ENCODE data around the gene WDTC1. TPM values are rescaled to one million over a fixed set of nuclear protein-coding genes. Genes with fewer than 3 reads are reported as not detected.

WDTC1 gene
- total RNA-seq, 1 donor from 2014 or later = 61.1 TPM

DNA sequence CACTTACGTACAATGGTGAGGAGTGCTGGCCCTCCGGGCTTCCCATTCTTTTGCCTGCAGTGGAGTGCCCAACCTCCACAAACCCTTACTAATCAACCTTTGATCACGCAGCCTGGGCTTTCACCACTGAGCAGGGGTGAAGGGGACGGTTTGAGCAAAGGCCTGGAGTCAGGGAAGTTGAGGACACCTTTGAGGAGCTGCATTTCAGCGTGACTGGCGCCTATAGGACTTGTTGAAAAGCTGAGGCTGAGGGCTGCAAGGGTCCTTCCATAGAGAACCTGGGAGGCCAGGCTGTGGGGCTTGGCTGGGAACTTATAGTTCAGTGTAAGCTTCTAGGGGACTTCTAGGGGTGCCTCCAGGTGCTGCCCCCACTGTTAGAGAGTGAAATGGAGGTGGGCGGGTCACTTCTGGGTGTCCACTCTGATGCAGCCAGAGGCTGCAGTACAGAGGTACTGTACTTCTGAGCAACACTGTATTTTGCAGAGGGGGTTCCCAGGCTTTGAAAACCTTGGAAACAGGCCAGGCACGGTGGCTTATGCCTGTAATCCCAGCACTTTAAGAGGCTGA, 117.2 kb downstream of the WDTC1 start:
- Histone ChIP-seq H3K27me3 (ENCODE audit: low read depth) (no peaks in the 10 kb centered on the region), H3K27ac (replicated peaks) (peak overlapping the region; percentile 63), H3K9me3 (replicated peaks) (no peaks in the 10 kb centered on the region), H3K4me3 (peak overlapping the region; percentile 69), H3K36me3 (peaks cover 38% of the 10 kb centered on the region), H3K4me1 (peaks cover 29% of the 10 kb centered on the region)
- no peak for DNase-seq
- intact Hi-C loops (cut with micrococcal nuclease) = no loop called here
- TF ChIP-seq, protein P1, sequence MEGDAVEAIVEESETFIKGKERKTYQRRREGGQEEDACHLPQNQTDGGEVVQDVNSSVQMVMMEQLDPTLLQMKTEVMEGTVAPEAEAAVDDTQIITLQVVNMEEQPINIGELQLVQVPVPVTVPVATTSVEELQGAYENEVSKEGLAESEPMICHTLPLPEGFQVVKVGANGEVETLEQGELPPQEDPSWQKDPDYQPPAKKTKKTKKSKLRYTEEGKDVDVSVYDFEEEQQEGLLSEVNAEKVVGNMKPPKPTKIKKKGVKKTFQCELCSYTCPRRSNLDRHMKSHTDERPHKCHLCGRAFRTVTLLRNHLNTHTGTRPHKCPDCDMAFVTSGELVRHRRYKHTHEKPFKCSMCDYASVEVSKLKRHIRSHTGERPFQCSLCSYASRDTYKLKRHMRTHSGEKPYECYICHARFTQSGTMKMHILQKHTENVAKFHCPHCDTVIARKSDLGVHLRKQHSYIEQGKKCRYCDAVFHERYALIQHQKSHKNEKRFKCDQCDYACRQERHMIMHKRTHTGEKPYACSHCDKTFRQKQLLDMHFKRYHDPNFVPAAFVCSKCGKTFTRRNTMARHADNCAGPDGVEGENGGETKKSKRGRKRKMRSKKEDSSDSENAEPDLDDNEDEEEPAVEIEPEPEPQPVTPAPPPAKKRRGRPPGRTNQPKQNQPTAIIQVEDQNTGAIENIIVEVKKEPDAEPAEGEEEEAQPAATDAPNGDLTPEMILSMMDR (IDR thresholded peaks at IDR 0.05; ENCODE audit: borderline replicate concordance) = no peak

GRCh38 chr1:27353166-27353565, 118.7 kb downstream of the WDTC1 start:
- intact Hi-C loops (cut with micrococcal nuclease) = no loop called here
- Histone ChIP-seq H3K9me3 (replicated peaks) (no peaks in the 10 kb centered on the region), H3K27ac (replicated peaks) (peak overlapping the region; percentile 46), H3K36me3 (peaks cover 53% of the 10 kb centered on the region), H3K4me1 (peaks cover 42% of the 10 kb centered on the region), H3K4me3 (no peak overlapping the region), H3K27me3 (ENCODE audit: low read depth) (no peaks in the 10 kb centered on the region)
- peak; percentile 63 for DNase-seq
- TF ChIP-seq, protein P1 (IDR thresholded peaks at IDR 0.05; ENCODE audit: borderline replicate concordance) = no peak

DNA sequence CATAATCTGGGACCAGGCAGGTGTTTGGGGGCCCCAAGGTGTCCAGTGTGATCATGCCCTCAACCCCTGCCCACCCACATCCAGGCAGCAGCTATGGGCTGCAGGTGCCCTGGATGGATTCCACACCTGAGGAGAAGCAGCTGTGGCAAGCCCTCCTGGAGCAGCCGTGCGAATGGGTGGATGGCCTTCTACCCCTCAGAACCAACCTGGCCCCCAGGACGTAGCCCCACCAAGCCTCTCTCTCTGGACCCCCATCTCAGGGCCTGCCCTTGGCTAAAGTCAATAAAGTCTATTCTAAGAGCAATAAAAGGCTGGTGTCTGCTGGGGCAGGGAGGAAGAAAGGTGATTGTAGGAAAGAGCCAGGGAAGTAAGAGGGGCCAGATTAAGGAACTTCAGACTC, 119.2 kb downstream of the WDTC1 start:
- Histone ChIP-seq H3K36me3 (peaks cover 58% of the 10 kb centered on the region), H3K27ac (replicated peaks) (peak overlapping the region; percentile 46)
- intact Hi-C loops (cut with micrococcal nuclease) = no loop called here

GRCh38 chr1:27355683-27356082, 121.3 kb downstream of the WDTC1 start:
- peaks cover 39% of the 10 kb centered on the region for H3K4me1 ChIP-seq
- H3K9me3 ChIP-seq (replicated peaks) = no peaks in the 10 kb centered on the region
- peaks cover 79% of the 10 kb centered on the region for H3K36me3 ChIP-seq
- TF ChIP-seq, protein P1 (IDR thresholded peaks at IDR 0.05; ENCODE audit: borderline replicate concordance) = no peak
- DNase-seq = no peak
- no peak overlapping the region for H3K27ac ChIP-seq (replicated peaks)
- no peak overlapping the region for H3K4me3 ChIP-seq
- intact Hi-C loops (cut with micrococcal nuclease) = no loop called here
- H3K27me3 ChIP-seq (ENCODE audit: low read depth) = no peaks in the 10 kb centered on the region

More for the DNA sequence above, 119.2 kb downstream of the WDTC1 start:
- no peaks in the 10 kb centered on the region for H3K9me3 ChIP-seq (replicated peaks)
- no peak for DNase-seq
- H3K4me3 ChIP-seq = no peak overlapping the region
- H3K4me1 ChIP-seq = peaks cover 46% of the 10 kb centered on the region
- TF ChIP-seq, protein P1 (IDR thresholded peaks at IDR 0.05; ENCODE audit: borderline replicate concordance) = no peak
- no peaks in the 10 kb centered on the region for H3K27me3 ChIP-seq (ENCODE audit: low read depth)

- TF ChIP-seq, protein P1 (IDR thresholded peaks at IDR 0.05; ENCODE audit: borderline replicate concordance) = no peak
- intact Hi-C loops (cut with micrococcal nuclease) = no loop called here
- Histone ChIP-seq H3K27ac (replicated peaks) (no peak overlapping the region), H3K27me3 (ENCODE audit: low read depth) (no peaks in the 10 kb centered on the region), H3K9me3 (replicated peaks) (no peaks in the 10 kb centered on the region), H3K4me1 (peaks cover 38% of the 10 kb centered on the region), H3K4me3 (no peak overlapping the region), H3K36me3 (peaks cover 84% of the 10 kb centered on the region)
- no peak for DNase-seq
Measured at GRCh38 chr1:27356277-27356618, 121.8 kb downstream of the WDTC1 start.
